Neural progenitor cell (in vitro differentiated cells): ENCODE data around the gene RGS8. TPM values are rescaled to one million over a fixed set of nuclear protein-coding genes. Genes with fewer than 3 reads are reported as not detected.

Experiments used
- DNase-seq: peaks from one replicate; pipeline ENCODE4 v3.0.0-alpha.2; 2016; ENCODE audit warnings: low spot score
- H2AFZ ChIP-seq: fragments of 200-600 bp; sonication (generic); replicated peaks from 2 replicates; pipeline ENCODE4 v1.6.1; 2016; ENCODE audit warnings: antibody characterized with exemption
- H3F3A ChIP-seq: fragments of 200-600 bp; sonication (generic); 2 replicates; pipeline ENCODE4 v1.6.1; 2016; ENCODE audit warnings: antibody characterized with exemption, low read depth
- H3K27ac ChIP-seq: fragments of 200-600 bp; sonication (generic); 2 replicates; pipeline ENCODE4 v1.5.1; 2016; ENCODE audit warnings: mild to moderate bottlenecking
- H3K27me3 ChIP-seq: fragments of 200-600 bp; sonication (generic); 2 replicates; pipeline ENCODE4 v1.6.1; 2016; ENCODE audit warnings: mild to moderate bottlenecking, moderate library complexity
- H3K36me3 ChIP-seq: fragments of 200-600 bp; sonication (generic); 2 replicates; pipeline ENCODE4 v1.5.1; 2016
- H3K4me1 ChIP-seq: fragments of 200-600 bp; sonication (generic); 2 replicates; pipeline ENCODE4 v1.6.1; 2016; ENCODE audit warnings: mixed run types
- H3K4me2 ChIP-seq: fragments of 200-600 bp; sonication (generic); 2 replicates; pipeline ENCODE4 v1.6.1; 2016
- H3K4me3 ChIP-seq: fragments of 200-600 bp; sonication (generic); 2 replicates; pipeline ENCODE4 v1.5.1; 2016
- H3K79me2 ChIP-seq: fragments of 200-600 bp; sonication (generic); 2 replicates; pipeline ENCODE4 v1.6.1; 2016; ENCODE audit warnings: low read depth
- H3K9ac ChIP-seq: fragments of 200-600 bp; sonication (generic); 2 replicates; pipeline ENCODE4 v1.6.1; 2016
- H3K9me3 ChIP-seq: fragments of 200-600 bp; sonication (generic); 2 replicates; pipeline ENCODE4 v1.5.1; 2016; ENCODE audit warnings: low read depth
- H4K20me1 ChIP-seq: fragments of 200-600 bp; sonication (generic); 2 replicates; pipeline ENCODE4 v1.6.1; 2016; ENCODE audit warnings: low read depth
- H3K27ac Mint-ChIP-seq: 3 replicates; pipeline ENCODE4 v1.8.0; 2021; ENCODE audit warnings: mixed read lengths
- H3K27me3 Mint-ChIP-seq: 2 replicates; pipeline ENCODE4 v1.8.0; 2022; ENCODE audit warnings: low read depth, mild to moderate bottlenecking, inconsistent platforms, moderate library complexity, mixed read lengths; ENCODE audit not compliant: insufficient read depth
- H3K36me3 Mint-ChIP-seq: 3 replicates; pipeline ENCODE4 v1.8.0; 2021; ENCODE audit warnings: mixed read lengths
- H3K4me1 Mint-ChIP-seq: 3 replicates; pipeline ENCODE4 v1.8.0; 2021; ENCODE audit warnings: mixed read lengths
- H3K4me3 Mint-ChIP-seq: 3 replicates; pipeline ENCODE4 v1.8.0; 2021; ENCODE audit warnings: mild to moderate bottlenecking, moderate library complexity, mixed read lengths
- H3K9me3 Mint-ChIP-seq: 3 replicates; pipeline ENCODE4 v1.8.0; 2020; ENCODE audit warnings: mixed read lengths
- EZH2 ChIP-seq: fragments of 200-600 bp; sonication (generic); IDR thresholded peaks from 2 replicates; pipeline ENCODE4 v1.6.1; 2017; ENCODE audit warnings: antibody characterized with exemption, mild to moderate bottlenecking, moderate library complexity
- EZH2phosphoT487 ChIP-seq: fragments of 200-600 bp; sonication (generic); IDR thresholded peaks from 2 replicates; pipeline ENCODE4 v1.6.1; 2017; ENCODE audit warnings: antibody characterized with exemption
- total RNA-seq: library from RNA; depleted of rRNA; stranded (reverse); fragments of >200 nt; gene quantifications from 2 replicates; pipeline ENCODE4 v1.2.3, GENCODE V29; 2015; ENCODE audit warnings: low replicate concordance
- TF ChIP-seq, protein P1 (sequence below): fragments of 200-600 bp; sonication (generic); IDR thresholded peaks from 2 replicates; pipeline ENCODE4 v1.5.1; 2017; ENCODE audit warnings: antibody characterized with exemption, mild to moderate bottlenecking

RGS8 gene
- total RNA-seq, 1 donor from 2014 or later = 0.99 TPM

DNA sequence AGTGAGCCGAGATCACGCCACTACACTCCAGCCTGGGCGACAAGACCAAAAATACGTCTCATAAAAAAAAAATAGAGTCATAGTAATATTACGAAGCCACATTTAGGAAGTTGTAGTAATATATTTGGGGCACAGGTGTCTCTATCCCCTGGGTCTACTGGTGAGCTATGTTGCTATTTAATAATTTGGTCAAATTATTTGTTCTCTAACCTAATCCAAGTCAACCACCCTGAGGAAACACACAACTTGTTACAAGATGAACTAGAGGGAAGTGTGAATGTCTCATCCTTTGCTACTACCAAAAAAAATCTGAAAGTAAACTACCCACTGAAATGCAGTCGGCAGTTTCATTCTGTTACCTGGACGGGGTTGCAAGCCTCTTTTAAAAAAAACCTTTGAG lies 35.3 kb downstream of the RGS8 start:
- H3K9ac ChIP-seq = no peak overlapping the region
- H3F3A ChIP-seq = no peaks in the 10 kb centered on the region
- H3K27me3 ChIP-seq = no peaks in the 10 kb centered on the region
- no peaks in the 10 kb centered on the region for H4K20me1 ChIP-seq
- DNase-seq = no peak
- Mint-ChIP-seq H3K36me3 (no peaks in the 10 kb centered on the region), H3K27me3 (peaks cover 10% of the 10 kb centered on the region), H3K9me3 (no peaks in the 10 kb centered on the region), H3K4me3 (no peak overlapping the region), H3K27ac (no peak overlapping the region), H3K4me1 (no peaks in the 10 kb centered on the region)
- no peaks in the 10 kb centered on the region for H3K36me3 ChIP-seq
- no peak overlapping the region for H3K27ac ChIP-seq
- no peaks in the 10 kb centered on the region for H3K4me1 ChIP-seq
- H2AFZ ChIP-seq = no peak overlapping the region
- H3K4me3 ChIP-seq = no peak overlapping the region
- H3K4me2 ChIP-seq = no peak overlapping the region
- no peak for TF ChIP-seq EZH2
- TF ChIP-seq EZH2phosphoT487 = no peak
- TF ChIP-seq, protein P1, sequence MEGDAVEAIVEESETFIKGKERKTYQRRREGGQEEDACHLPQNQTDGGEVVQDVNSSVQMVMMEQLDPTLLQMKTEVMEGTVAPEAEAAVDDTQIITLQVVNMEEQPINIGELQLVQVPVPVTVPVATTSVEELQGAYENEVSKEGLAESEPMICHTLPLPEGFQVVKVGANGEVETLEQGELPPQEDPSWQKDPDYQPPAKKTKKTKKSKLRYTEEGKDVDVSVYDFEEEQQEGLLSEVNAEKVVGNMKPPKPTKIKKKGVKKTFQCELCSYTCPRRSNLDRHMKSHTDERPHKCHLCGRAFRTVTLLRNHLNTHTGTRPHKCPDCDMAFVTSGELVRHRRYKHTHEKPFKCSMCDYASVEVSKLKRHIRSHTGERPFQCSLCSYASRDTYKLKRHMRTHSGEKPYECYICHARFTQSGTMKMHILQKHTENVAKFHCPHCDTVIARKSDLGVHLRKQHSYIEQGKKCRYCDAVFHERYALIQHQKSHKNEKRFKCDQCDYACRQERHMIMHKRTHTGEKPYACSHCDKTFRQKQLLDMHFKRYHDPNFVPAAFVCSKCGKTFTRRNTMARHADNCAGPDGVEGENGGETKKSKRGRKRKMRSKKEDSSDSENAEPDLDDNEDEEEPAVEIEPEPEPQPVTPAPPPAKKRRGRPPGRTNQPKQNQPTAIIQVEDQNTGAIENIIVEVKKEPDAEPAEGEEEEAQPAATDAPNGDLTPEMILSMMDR = no peak
- H3K79me2 ChIP-seq = no peaks in the 10 kb centered on the region
- H3K9me3 ChIP-seq = no peaks in the 10 kb centered on the region

DNA sequence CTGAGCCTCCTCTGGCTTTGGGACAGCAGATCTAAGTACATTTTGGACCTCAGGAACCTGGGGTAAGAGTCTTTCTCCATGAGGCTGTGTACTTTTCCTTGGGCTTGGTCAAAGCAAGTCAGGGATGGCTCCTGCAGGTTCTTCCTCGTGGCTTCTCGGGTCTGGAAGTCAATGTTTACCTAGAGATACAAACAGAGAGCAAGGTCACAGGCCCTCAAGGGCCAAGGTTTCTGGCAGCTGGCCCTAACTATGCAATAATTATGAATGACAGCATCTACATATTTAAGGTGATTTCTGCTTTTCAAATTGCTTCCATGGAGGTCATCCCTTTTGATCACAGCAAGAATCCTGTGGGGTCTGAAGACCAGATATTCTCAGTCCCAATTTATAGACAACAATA lies 37.6 kb downstream of the RGS8 start:
- no peaks in the 10 kb centered on the region for H4K20me1 ChIP-seq

DNA sequence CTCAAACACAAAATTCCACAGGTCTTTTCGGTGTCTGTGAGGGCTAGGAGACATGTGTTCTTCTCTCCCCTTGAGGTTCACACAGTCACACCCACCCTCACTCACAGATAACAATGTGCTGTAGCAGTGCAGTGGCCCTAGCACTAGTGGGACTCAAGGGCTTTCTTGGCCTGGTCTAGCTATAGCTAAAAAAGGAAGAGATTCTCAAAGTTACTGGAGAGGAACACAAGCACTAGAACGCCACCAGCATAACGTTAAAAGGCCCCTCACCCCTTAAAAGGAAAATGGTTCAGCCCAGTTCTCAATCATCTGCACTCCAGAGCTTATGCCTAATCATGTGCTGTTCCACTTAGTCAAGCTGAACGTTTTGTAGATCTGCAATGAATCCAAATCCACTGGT lies 39.5 kb downstream of the RGS8 start:
- Mint-ChIP-seq H3K27me3 (peaks cover 11% of the 10 kb centered on the region), H3K9me3 (no peaks in the 10 kb centered on the region), H3K27ac (peak overlapping the region; percentile 27), H3K4me3 (no peak overlapping the region), H3K36me3 (no peaks in the 10 kb centered on the region), H3K4me1 (no peaks in the 10 kb centered on the region)
- Histone ChIP-seq H3K27ac (no peak overlapping the region), H3K79me2 (no peaks in the 10 kb centered on the region), H4K20me1 (no peaks in the 10 kb centered on the region), H3K4me1 (no peaks in the 10 kb centered on the region), H3K36me3 (no peaks in the 10 kb centered on the region), H3F3A (no peaks in the 10 kb centered on the region), H2AFZ (no peak overlapping the region), H3K27me3 (no peaks in the 10 kb centered on the region), H3K9ac (no peak overlapping the region), H3K4me2 (no peak overlapping the region), H3K4me3 (no peak overlapping the region), H3K9me3 (no peaks in the 10 kb centered on the region)
- TF ChIP-seq EZH2phosphoT487 = no peak
- TF ChIP-seq, protein P1 = no peak
- DNase-seq = no peak

More for the DNA sequence above, 37.6 kb downstream of the RGS8 start:
- H3K36me3 ChIP-seq = no peaks in the 10 kb centered on the region
- no peaks in the 10 kb centered on the region for H3K4me1 ChIP-seq
- no peak overlapping the region for H3K4me2 ChIP-seq
- H3K79me2 ChIP-seq = no peaks in the 10 kb centered on the region
- Mint-ChIP-seq H3K36me3 (no peaks in the 10 kb centered on the region), H3K27me3 (peaks cover 11% of the 10 kb centered on the region), H3K4me1 (no peaks in the 10 kb centered on the region), H3K27ac (no peak overlapping the region), H3K9me3 (no peaks in the 10 kb centered on the region), H3K4me3 (no peak overlapping the region)
- H3F3A ChIP-seq = no peaks in the 10 kb centered on the region
- TF ChIP-seq, protein P1 = no peak
- no peak for TF ChIP-seq EZH2phosphoT487
- TF ChIP-seq EZH2 = no peak
- no peaks in the 10 kb centered on the region for H3K9me3 ChIP-seq
- no peak overlapping the region for H3K4me3 ChIP-seq
- H3K27me3 ChIP-seq = no peaks in the 10 kb centered on the region
- H3K27ac ChIP-seq = no peak overlapping the region
- no peak overlapping the region for H3K9ac ChIP-seq
- no peak overlapping the region for H2AFZ ChIP-seq
- DNase-seq = no peak

DNA sequence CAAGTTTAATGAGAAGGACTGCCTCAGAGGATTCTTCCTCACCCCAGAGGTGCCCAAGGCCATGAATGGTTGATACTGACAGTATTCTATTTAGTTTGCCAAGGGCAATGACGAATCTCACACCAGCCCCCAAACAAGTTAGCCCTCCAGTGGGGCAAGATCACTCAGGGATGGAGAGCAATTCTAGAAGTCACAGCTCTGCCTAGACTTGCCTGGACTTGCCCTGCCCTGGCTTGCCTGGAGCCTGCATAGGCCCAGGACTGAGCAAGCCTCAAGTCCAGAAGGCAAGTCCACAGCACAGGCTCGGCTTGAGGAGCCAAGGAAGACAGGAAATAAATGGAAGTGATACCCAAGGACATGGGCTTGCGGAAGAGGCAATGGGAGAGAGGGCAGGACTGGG lies 40.7 kb downstream of the RGS8 start:
- H3K4me1 Mint-ChIP-seq = no peaks in the 10 kb centered on the region
- no peaks in the 10 kb centered on the region for H3K36me3 Mint-ChIP-seq
- H3K9ac ChIP-seq = no peak overlapping the region
- no peak overlapping the region for H3K4me3 Mint-ChIP-seq
- H3K27me3 Mint-ChIP-seq = peaks cover 11% of the 10 kb centered on the region
- H3K27ac ChIP-seq = no peak overlapping the region
- no peaks in the 10 kb centered on the region for H3F3A ChIP-seq
- no peak overlapping the region for H2AFZ ChIP-seq
- peak overlapping the region; percentile 11 for H3K27ac Mint-ChIP-seq
- H3K79me2 ChIP-seq = no peaks in the 10 kb centered on the region
- no peaks in the 10 kb centered on the region for H3K27me3 ChIP-seq
- DNase-seq = no peak
- TF ChIP-seq EZH2 = no peak
- TF ChIP-seq, protein P1 = no peak
- no peak for TF ChIP-seq EZH2phosphoT487
- H3K4me3 ChIP-seq = no peak overlapping the region
- no peaks in the 10 kb centered on the region for H3K9me3 Mint-ChIP-seq
- no peak overlapping the region for H3K4me2 ChIP-seq
- H3K36me3 ChIP-seq = no peaks in the 10 kb centered on the region
- H3K4me1 ChIP-seq = no peaks in the 10 kb centered on the region
- no peaks in the 10 kb centered on the region for H4K20me1 ChIP-seq
- H3K9me3 ChIP-seq = no peaks in the 10 kb centered on the region
